GM21737 (cell line): ENCODE results near the gene FAM186B.
A peak's percentile ranks its signal among the peaks of the same experiment; 100 is the strongest.

Experiments used
- ATAC-seq: cut with Tn5 transposase; IDR thresholded peaks from one replicate; pipeline ENCODE4 v1.9.1; 2021; ENCODE audit warnings: mild to moderate bottlenecking, moderate library complexity; ENCODE audit not compliant: unreplicated experiment

The FAM186B gene

DNA sequence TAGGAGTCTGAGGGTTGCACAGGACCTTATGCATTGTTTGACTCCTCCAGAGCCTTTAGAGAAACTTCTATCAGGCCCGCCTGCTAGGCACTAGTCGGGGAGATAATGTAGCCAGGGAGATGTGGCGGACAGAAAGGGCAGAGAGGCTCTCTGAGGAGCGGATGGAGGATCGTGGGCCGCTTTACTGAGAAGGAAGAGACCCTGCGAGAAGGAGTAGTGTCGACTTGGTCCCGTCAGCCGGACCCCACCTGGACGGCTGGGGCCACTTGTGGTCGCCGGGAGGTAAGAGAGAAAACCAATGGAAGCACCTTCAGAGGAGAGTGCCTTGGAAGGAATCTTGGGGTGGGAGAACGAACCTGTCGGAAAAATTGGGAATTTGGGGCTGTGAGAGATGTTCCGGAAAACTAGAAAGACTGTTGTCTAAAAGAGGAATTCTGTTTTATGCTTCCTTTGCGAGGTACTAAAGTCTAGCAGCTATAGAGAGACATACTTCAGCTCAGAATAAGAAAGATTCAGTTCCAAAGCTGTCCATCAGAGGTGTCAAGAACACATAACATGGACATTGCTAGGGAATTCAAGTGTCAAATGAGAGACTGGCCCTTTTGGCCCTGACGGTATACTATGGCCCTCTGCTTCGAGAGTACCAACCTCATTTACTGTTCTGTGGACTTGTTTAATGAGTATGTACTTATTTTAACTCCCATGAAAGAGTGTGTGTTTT lies 36.8 kb downstream of the FAM186B start:
- ATAC-seq, result peak; percentile 6

DNA sequence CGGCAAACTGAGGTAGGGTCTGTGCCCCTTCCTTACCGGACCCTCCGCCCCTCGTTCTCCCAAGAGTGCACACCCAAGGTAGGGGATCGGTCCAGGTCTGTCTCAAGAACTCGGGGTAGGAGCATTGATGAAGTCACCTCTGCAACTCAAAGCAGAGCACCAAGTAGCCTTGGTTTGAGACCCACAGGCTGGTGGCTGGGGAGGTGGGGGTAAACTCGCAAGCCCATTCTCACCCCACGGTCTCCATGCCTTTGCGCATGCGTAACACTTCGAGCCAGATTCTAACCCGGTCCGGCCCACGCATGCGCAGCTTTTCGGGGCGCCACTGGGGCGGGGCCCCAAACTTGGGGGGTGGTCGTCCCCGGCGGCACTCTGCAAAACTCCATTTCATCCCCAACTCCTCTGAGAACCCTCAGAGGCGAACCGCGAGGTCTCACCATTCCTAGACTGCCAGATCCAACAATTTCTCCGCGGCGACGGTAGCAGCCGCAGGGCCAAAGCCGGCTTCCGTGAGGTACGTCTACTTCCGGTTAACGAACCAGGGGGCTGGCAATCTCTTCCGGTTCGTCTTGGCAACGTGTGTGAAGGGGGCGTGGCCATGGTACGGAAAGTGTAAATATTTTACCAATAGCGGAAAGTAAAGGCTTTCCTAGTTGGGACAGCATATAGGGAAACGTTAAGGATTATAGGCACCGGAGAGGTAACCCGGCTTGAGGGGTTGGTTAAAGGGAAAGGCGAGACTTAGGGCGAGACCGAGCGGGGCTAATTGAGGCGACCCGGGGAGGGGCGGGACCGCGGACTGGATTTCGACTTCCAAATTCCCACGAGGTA lies 37.6 kb downstream of the FAM186B start, which contains the start of gene MCRS1:
Gene MCRS1, minus strand, starts transcription at position 532 of the 831 bp plus-strand sequence. CDS start 1,411 bp downstream, outside the sequence.
- ATAC-seq, result peak; percentile 71

DNA sequence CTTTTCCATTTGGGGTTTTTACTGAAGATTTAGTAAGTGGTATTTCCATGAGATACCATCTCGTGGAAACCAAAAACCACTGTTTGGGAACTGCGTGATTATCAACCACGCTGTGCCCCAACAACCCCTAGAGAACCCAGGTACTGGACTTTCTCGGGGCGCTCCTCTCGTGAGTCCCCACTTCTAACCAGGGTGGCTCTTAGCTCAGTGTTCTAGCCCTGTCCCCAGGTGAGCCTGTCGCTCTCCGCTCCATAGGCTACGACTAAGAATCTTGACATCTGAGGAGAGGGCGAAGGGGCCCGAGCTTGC lies 38.2 kb downstream of the FAM186B start:
- ATAC-seq, result peak; percentile 2

DNA sequence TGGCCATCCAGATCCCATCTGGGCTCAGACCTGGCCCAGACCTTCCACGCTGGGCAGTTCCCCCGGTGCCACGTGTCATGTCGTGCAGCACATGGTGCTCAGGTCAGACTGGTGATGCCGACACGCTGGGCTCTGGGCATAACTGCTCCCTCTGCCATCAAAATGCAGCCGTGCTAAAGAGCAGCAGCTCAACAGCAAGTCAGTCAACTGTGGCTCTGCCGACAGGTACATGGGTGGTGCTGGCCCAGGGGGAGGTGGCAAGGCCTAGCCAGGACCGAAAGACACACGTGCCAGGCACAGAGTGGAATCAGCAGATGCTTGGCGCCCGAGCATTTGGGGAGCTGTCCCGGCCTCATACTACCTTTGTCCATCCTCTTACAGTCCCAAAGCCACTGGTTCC lies 39.1 kb downstream of the FAM186B start:
- ATAC-seq, result no peak

DNA sequence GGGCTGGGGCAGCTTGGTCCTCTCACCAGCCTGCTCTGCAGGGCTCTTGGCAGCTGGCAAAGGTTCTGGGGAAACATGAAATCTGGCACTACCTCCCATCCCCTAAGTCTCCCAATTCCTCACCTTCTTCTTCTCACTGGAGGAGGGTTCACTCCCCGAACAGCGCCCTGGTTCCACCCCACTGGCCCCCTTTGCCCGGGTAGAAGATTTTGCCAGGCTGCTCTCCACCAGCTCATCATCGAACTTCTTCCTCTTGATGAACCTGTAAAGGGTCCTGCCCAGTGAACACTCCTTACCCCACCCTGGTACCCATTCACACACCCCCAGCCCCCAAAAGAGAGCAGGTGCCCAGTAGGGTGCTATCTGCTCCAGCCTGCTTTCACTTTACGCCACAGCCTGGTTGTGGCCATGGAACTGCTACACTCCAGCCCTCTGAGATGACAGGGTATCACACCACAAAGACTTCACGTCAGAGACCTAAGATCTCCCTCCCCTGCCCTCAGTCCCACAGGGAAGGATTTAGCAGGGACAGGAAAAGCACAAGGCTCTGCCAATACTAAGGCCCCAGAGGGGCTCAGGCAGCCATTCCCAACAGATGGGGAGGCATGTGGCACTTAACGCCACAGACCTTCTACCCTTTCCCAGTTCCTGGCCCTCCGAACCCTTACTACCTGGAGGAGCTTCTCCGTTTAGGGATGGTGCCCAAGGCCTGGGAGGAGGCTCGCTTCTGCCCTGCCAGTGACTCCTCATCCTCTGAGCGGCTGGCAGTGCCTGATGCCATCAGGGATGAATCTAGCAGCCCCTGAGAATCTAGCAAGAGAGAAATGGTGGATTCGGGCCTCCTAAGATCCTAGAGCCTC lies 39.8 kb downstream of the FAM186B start:
- no peak for ATAC-seq

DNA sequence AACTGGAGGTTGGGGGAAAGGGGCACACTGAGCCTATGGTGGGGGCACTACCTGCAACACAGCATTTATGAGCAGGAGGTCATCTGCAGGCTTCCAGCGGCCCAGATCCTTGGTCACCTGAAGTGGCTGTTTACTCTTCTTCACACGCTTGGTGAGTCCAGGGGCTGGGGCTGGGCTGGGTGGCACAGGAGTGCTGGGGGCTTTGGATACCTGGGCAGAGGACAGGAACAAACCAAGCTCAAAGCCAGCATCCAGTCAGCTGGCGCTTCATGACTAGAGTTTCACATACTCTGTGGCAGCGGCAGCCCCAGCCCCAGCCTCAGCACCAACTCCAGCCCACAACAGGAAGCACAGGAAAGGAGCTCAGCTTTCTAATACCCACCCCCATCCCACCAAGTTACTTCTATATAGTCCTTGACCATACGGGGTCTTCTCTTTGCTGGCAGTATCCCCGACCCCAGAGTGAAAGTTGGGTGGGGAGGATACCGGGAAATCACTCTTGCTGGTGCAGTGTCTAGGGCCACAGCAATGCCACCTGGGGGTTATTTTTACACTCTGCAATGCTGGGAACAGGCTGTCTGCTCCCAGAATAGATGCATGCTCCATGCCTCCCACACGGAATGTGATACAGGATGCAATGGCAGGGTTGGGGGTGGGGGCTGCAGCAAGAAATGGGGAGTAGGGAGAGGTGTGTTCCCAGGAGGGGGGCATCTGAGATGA lies 40.6 kb downstream of the FAM186B start:
- no peak for ATAC-seq

DNA sequence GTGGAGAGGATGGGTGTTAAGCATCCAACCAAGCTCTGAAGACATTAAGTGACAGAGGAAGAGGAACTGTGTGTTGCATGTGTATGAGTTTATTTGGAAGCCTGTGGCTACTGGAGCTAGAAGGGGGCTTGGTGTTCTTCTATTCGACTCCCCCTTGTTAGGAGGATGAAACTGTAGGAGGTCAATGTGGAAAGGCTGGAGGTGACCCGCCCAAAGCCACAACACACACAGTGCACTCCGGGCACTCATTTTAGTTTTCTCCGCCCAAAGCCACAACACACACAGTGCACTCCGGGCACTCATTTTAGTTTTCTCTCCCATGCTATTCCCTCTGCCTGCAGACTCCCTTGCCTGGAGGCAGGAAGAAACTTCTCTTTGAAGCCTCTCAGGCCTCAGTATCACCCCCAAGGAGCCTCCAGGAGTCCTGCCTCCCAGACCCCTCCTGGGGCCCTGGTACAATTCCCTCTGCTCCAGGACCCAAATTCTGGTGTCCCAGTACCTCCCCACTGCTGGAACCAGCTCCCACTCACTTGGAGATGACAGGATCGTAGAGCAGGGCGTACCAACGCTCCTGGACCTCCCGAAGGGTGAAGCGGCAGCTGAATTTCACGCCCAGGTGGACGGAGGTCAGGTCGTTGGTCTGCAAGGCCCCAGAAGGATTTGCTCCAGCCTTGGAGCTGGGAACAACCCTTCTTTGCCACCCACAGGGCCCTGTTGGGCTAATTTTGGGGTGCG lies 41.3 kb downstream of the FAM186B start:
- ATAC-seq, result no peak

DNA sequence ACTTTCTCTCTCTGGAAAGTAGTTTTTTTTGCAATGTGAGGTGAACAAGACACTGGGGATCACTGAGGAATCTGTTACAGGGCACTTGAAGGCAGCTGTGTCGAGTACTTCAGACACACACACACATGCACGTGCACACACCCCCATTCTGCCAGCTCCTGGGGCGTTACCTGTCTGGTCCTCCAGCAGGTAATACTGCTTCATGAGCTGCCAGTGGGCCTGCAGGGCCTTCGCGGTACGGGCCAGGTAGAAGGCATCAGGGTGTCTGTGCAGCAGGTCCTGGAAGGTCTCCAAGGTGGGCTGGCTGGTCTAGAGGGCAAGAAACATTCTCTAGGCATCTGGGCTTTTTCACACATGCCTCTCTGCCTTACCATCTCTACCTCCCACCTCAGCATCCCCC lies 42.6 kb downstream of the FAM186B start:
- no peak for ATAC-seq

DNA sequence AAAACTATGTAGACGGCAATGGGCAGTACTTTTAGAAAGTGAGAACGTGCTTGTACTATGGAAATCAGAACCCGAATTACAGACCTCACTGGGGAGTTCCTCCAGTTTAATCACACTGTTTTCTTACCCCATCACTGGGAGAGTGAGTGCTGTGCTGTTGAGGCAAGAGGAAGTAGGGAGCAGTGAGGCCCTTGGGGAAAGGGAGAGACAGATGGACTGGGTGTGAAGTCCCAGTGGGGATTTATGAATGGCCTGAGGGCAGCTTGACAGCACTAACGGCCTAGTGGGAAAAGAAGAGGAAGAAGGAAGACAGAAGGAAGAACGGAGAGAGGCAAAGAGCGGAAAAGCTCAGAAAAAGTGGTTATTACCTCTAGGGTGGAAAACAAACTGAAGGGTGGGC lies 43.2 kb downstream of the FAM186B start:
- no peak for ATAC-seq

DNA sequence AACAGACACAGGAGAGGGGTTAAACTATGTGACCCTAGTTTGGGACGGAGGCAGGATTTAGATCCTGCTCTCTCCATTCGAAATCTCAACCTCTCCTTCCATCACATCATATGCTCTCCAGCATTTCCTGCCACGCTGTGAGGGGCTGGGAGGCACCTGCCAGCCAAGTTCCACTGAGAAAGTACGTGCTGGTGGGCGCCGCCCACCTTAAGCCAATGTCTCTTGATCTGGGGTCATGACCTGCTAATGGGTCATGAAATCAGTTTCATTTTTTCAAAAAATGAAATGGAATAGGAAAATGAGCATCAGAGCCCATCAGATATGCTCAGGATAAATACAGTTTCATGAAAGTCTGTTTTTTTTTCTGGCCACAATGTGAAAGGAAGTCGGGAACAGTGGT lies 44.7 kb downstream of the FAM186B start:
- no peak for ATAC-seq

DNA sequence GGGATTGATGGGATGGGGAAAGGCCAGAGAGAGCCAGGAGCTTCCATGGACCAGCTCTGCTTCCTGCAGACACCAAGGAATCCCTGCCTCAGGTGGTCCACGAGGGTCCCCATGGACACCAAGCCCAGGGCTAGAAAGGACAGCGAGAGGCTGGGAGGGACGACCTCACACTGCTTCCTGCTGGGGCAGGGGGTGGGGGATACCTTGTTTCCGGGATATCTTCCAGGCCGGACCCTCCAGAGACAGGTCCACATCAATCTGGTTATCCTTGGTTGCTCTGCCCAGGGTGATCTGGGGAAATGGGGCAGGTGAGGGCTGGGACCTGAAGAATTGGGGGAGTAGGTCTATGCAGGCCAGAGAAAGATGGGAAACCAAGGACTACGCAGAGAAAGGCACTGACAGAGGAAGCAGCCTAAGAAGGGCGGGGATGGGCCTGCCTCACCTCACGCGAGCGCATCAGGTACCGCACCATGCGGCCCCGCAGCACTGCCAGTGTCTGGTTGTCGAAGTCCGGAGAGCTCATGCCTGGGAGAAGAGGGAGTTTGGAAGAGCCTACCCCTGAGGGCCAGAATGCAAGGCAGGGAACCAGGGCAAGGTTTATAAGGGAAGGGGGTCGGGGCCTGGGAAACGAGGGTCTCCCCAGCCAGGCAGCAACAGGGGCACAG lies 46.3 kb downstream of the FAM186B start:
- ATAC-seq, result no peak

DNA sequence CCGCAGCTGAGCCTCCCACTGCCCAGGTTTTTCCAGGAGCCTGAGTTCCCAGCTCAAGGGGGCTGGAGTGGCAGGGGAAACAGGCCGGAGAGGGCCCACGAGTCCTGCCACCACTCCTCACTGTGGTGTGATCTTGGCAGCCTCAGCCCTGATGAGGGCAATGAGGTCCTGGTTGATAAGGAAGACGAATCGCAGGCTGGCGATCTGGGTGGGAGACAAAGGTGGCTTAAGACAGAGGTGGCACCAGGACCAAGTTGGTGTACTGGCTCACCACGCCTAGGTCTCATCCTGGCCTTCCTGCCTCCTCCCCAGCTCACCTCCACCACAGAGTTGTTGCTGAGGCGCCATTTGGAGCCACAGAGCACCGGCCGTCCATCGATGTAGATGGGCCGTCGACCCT lies 46.9 kb downstream of the FAM186B start:
- ATAC-seq, result no peak

DNA sequence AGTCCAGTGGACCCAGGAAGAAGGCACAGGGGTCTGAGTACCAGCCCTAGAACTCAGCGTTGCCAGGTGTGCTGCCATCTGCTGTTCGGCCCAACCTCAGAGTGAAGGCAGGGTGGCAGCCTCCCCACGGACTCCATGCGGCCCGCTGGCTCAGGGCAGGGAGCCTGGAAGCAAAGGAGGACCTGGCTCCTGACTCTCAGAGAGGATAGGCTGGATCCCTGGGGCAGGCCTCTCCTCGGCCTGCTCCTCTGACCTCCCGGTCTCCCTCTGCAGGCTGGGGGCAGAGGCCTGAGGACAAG lies 47.6 kb downstream of the FAM186B start:
- no peak for ATAC-seq

DNA sequence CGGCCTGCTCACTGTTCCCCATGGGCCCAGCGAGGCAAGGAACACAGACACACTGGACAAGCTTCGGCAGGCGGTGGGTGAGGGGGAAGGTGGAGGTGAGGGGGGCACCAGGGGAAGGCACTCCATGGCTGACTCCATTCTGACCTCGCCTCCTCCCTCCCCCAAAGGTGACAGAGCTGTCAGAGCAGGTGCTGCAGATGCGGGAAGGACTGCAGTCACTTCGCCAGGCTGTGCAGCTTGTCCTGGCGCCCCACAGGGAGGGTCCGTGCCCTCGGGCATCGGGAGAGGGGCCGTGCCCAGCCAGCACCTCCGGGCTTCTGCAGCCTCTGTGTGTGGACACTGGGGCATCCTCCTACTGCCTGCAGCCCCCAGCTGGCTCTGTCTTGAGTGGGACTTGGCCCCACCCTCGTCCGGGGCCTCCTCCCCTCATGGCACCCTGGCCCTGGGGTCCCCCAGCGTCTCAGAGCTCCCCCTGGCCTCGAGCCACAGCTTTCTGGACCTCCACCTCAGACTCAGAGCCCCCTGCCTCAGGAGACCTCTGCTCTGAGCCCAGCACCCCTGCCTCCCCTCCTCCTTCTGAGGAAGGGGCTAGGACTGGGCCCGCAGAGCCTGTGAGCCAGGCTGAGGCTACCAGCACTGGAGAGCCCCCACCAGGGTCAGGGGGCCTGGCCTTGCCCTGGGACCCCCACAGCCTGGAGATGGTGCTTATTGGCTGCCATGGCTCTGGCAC lies 48.1 kb downstream of the FAM186B start:
- ATAC-seq, result no peak

DNA sequence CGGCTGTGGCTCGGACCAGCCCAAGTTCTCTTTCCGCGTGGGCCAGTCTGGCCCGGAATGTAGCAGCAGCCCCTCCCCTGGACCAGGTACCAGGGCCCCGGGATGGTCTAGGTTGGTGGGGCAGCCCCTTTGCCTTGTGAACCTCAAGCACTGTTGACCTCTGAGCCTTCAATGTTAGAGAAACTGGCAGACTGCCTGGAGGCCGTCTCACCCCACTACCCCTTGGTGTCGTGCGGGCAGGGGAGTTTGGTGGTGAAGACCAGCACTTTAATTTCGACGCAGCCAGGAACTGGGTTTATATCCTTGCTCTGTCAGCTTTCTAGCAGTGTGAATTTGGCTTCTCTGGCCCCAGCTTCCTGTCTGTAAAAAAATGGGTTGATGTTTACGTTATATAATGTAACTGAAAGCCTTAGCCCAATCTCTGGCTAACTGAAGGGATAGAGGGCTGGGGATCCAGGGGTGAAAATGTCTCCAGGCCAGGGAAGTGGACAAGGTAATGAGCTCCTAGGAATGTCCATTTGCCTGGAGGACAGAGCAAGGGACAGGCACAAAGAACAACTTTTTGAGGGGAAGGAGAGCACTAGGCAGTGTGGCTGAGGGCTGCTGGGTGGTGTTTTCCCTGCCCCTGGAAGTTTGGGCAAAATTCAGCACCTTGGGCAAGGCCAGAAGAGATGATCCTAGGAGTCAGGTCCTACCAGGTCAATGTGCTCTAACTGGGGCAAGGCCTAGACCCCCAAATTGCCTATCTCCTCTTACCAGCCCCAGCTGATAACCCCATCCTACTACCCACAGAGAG lies 48.9 kb downstream of the FAM186B start:
- no peak for ATAC-seq

DNA sequence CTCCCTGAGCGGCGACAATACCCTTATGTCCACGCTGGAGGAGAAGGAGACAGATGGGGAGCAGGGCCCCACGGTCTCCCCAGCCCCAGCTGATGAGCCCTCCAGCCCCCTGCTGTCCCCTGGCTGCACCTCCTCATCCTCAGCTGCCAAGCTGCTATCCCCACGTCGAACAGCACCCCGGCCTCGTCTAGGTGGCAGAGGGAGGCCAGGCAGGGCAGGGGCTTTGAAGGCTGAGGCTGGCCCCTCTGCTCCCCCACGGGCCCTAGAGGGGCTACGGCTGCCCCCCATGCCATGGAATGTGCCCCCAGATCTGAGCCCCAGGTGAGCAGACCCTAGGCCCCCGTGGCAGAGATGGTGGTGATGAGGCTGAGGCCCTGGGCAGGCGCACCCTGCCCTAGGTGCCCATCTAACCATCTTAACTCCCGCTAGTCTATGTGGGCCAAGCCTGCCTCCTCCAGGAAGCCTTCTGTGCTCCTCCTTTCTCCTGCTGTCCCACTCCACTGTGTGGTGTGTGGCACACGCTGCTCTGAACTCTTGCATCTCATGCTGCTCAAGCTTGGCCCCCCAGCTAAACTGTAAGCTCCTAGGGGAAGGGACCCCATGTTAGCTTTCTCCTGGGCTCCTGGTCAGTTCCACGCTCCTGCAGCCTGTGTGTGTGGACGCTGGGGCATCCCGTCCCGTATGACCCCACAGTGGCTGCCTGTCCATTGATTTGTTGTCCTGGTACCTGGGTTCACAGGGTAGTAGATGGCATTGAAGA lies 49.6 kb downstream of the FAM186B start:
- ATAC-seq, result no peak

DNA sequence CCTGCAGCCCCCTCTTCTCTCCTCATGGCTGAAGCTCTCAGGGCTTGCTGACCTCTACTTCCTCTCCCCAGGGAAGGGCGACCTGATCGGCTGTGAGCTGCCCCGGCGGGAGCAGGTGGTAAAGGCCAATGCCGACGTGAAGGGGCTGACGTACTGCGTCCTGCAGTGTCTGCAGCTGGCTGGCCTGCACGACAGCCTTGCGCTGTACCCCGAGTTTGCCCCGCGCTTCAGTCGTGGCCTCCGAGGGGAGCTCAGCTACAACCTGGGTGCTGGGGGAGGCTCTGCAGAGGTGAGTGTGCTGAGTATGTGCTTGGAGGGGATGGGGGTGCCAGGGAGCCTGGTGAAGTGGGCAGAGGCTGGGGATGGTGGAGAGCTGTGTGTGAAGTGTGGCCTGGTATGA lies 51.2 kb downstream of the FAM186B start:
- no peak for ATAC-seq
